AG04449 (cell line): Measurements from ENCODE around the gene ZNF628.

Experiments
- CTCF ChIA-PET: fragments of 350-600 bp; formaldehyde crosslinking; extraction: SDS; loops from one replicate; lab custom pipeline; 2021; ENCODE audit warnings: antibody characterized with exemption; lab: Yijun Ruan, JAX
- POLR2A ChIA-PET: fragments of 400-600, 350-600 bp; formaldehyde crosslinking; extraction: SDS; loops from one replicate; lab custom pipeline; 2020; ENCODE audit warnings: antibody characterized with exemption, inconsistent platforms; lab: Yijun Ruan, JAX
- DNase-seq: peaks from one replicate; pipeline ENCODE4 v3.0.0-alpha.2; 2010; ENCODE audit warnings: low read depth, low spot score
- H3K4me3 ChIP-seq: 2 replicates; pipeline ENCODE4 v1.5.1; 2011; ENCODE audit warnings: low read depth, mild to moderate bottlenecking, control low read depth, low read length
- CTCF ChIP-seq: IDR thresholded peaks from one replicate; pipeline ENCODE4 v1.5.1; 2011; ENCODE audit warnings: mild to moderate bottlenecking, moderate library complexity, low read length, control low read depth, inconsistent platforms; ENCODE audit not compliant: insufficient read depth; ENCODE audit errors: missing control alignments

ZNF628 gene

GRCh38 chr19:55436847-55437246, 39.6 kb upstream of the ZNF628 start:
- no peak for DNase-seq
- CTCF ChIA-PET = interaction anchor here (0.9 to 1.5 kb wide), 7 partner anchors 9 to 294 kb away, joined by 3 to 8 read pairs (median 5); no protein-coding TSS in a partner anchor
- POLR2A ChIA-PET = interaction anchor here (1.2 kb wide), 1 partner anchor 29 kb away, joined by 6 read pairs; the partner anchor contains the start of gene UBE2S
- TF ChIP-seq CTCF = no peak
- no peak overlapping the region for H3K4me3 ChIP-seq

- ChIA-PET CTCF (interaction anchor here (0.7 to 1.5 kb wide), 7 partner anchors 8 to 295 kb away, joined by 3 to 8 read pairs (median 4); no protein-coding TSS in a partner anchor), POLR2A (interaction anchor here (1.2 kb wide), 1 partner anchor 30 kb away, joined by 6 read pairs; the partner anchor contains the start of gene UBE2S)
- TF ChIP-seq CTCF = no peak
- no peak overlapping the region for H3K4me3 ChIP-seq
- no peak for DNase-seq
These were observed 39.0 kb upstream of the ZNF628 start for GRCh38 chr19:55437410-55437809.

GRCh38 chr19:55439052-55439451, 37.4 kb upstream of the ZNF628 start:
- ChIA-PET CTCF (interaction anchor here (0.7 to 0.8 kb wide), 2 partner anchors 15 to 21 kb away, joined by 3 to 4 read pairs; no protein-coding TSS in a partner anchor), POLR2A (no interaction called here)
- no peak for TF ChIP-seq CTCF
- H3K4me3 ChIP-seq = no peak overlapping the region
- no peak for DNase-seq

GRCh38 chr19:55440411-55441105, 35.9 kb upstream of the ZNF628 start:
- CTCF ChIA-PET = no interaction called here
- no peak for DNase-seq

GRCh38 chr19:55441319-55441691, 35.1 kb upstream of the ZNF628 start:
- no peak for TF ChIP-seq CTCF
- CTCF ChIA-PET = interaction anchor here (0.9 to 1.1 kb wide), 2 partner anchors 23 to 26 kb away, joined by 3 read pairs; no protein-coding TSS in a partner anchor
- POLR2A ChIA-PET = no interaction called here
- H3K4me3 ChIP-seq = no peak overlapping the region
- DNase-seq = no peak

More at GRCh38 chr19:55440411-55441105, 35.9 kb upstream of the ZNF628 start:
- H3K4me3 ChIP-seq = no peak overlapping the region
- no peak for TF ChIP-seq CTCF
- POLR2A ChIA-PET = no interaction called here

- TF ChIP-seq CTCF = no peak
- no peak for DNase-seq
- ChIA-PET CTCF (interaction anchor here (0.9 to 1.1 kb wide), 2 partner anchors 23 to 25 kb away, joined by 3 read pairs; no protein-coding TSS in a partner anchor), POLR2A (no interaction called here)
- H3K4me3 ChIP-seq = no peak overlapping the region
These were observed 34.6 kb upstream of the ZNF628 start for GRCh38 chr19:55441692-55442321.
